ENCODE data around the gene H2BK1.

H2BK1 gene

DNA sequence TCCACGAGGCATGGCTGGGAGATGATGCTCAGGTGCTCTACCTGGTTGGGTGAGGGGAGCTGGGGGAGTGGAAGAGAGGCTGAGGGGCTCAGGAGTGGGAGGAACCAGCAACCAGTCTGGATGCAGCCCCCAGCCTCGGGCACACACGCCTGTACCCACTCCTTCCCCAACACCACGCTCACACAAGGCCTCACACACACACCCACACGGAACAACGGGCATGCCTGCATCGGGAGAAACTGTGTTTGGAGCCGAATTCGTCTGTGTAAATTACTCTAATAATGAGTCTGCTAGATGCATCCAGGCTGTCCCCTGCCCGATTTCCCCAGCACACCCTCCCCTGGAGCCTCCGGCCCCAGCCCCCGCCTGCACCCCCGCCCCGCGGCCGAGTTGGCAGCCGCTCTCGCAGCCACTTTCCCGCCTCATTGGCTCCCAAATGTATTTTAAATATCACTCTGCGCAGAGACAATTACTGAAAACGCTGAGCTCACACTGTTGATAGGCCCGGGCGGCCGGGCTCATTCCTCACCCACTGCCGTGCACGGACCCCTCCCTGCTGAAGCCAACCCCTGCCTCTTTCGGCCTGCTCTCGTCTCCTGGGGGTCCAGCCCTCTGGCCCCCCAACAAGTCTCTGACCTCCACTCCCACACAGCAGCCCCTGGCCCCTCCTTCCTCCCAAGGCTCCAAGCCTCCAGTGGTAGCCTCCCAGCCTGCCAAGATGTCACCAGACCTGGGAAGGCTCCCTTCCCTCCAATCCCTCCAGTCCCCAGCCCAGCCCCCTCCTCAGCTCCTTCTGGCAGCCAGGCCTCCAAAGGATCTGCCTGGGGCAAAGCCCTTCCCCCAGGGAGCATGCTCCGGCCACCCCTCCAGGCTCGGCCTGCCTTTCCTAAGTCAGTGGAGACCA, 11.1 kb downstream of the H2BK1 start:
- no peak for DNase-seq

DNA sequence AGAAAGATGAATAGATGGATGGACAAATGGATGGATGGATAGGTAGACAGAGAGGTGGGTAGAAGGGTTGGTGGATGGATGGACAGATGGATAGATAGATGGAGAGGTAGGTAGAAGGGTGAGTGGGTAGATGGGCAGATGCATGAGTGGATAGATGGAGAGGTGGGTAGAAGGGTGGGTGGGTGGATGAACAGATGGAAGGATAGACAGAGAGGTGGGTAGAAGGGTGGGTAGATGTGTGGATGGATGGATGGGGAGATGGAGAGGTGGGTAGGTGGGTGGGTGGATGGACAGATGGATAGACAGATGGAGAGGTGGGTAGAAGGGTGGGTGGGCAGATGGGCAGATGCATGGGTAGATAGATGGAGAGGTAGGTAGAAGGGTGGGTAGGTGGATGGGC, 12.4 kb downstream of the H2BK1 start:
- DNase-seq = no peak

DNA sequence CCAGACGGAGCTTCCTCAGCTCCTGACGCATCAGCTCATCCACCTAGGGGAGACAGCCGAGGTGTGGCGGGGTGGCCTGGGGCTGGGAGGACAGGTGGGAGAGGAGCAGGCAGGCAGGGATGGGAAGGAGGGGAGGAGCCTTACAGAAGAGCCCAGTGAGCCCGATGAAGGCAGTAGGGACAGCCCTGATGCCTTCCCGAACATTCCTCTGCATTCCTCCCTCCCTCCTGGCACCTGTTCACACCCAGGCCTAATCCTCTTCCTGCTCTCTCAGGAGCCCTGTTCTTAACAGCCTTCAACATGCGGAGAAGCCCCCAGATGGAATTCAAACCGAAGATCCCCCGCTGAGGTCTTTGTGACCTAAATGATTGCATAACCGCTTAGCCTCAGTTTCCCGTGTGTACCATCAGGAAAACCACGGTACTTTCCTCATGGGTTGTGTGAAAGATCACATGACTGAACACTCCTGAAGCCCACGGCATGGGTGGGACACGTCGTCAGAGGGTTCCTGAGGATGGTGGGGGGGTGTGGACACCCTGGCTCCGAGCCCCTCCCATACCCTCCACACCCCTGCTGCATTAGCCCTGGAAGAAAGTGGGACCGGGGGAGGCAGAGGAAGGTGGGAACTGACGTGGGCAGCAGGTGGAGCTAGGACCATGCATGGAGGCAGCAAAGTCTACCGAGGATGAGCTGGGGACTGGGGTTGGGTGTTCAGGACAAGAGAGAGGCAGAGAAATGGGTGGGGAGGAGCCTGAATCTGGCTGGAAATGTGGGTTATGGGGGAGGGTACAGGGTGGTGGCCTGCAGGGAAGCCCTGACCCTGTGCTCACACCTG, 14.5 kb downstream of the H2BK1 start:
- no peak for DNase-seq

DNA sequence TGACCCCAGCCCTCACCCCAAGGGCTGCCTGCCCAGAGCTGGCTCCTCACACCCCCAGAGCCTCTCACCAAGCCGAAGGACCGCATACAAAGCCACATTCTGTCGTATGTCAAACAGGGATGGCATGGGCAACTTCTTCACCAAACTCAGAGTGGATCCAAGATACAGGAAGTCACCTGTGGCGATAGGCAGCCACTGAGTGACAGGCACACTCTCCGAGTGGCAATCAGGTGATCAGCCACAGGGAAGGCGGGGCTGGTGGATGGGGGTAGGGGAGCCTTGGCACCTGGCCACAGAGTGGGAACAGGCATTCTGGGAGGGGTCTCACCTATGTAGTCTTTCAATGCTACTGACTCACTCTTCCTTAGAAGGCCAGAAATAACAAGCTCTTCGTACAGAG, 16.1 kb downstream of the H2BK1 start:
- DNase-seq = peak; percentile 6

DNA sequence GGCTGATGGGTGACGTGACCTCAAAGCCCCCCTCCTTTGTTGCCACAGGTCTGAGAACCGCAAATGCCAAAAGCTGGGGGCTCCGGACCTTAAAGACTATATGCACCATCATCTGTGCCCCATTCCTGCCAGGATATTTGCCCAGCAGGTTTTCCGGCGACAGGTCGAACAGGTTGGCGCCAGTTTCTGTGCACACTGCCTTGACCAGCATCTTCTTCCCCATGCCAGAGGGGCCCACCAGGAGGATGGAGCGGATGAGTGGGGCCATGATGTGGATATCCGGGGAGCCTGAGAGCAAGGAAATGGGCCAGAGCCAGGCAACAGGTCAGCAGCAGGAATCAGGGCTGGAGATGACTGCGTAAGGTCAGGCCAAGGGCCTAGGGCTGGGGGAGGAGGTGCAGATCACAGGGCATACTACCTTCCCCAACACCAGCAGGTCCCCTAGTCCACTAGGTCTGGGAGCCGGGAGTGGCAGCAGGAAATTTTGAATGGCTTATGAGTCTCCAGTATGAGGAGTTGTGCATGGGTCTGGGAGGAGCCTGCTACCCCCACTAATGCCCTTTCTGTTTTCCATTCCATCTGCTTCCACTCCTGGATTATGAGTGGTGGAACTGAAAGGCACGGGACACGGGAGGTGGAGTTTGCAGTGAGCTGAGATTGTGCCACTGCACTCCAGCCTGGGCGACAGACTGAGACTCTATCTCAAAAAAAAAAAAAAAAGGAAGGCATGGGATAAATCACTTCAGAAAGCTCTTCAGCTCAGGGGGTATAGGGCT, 16.9 kb downstream of the H2BK1 start:
- no peak for DNase-seq

DNA sequence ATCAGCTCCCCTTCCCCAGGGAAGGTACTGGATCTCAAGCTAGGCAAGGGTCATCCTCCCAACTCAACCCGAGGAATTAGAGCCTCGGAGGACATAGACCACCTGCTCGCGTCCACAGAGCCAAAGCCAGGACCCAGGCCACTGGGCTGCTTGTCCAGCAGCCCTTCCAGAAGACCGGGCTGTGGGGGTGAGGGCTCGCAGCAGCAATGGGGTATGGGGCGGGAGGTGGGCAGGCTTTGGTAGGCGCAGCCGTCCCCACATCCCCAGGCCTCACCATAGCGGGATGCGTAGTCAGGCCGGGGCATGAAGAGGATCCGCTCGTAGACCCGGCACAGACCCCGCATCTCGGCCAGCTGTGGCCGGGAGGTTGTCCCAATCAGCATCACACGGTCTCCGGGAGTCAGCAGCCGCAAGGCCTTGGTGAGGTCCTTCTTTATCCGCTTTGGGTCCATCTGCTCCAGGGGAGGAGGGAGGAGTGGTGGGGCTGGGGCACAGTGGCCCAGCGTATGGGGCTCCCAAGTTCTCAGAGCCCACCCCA, 18.2 kb downstream of the H2BK1 start:
- DNase-seq = no peak

DNA sequence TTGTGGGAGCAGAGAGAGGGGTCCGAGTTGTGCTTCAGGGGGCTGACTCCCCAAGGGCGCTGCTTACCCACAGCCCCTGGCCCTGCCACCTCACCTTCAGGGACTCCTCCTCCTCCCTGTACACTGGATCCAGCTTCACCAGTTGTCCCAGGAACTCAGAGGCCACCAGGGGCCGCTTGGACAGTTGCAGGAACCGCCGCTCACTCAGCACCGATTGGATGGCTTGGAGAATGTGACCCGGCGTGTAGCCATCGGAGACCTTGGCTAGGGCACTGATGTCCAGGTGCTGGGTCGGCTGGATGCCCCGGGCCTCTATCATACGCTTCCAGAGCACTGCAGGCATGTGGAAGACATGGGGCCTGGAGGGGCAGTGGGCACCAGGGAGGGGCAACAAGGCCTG, 18.7 kb downstream of the H2BK1 start:
- DNase-seq = no peak

- DNase-seq = no peak
These were observed 21.2 kb downstream of the H2BK1 start for GRCh38 chr7:151189038-151189437.

GRCh38 chr7:151188252-151188542, 22.1 kb downstream of the H2BK1 start:
- no peak for DNase-seq

GRCh38 chr7:151187409-151188251, 22.7 kb downstream of the H2BK1 start:
- DNase-seq = no peak

DNA sequence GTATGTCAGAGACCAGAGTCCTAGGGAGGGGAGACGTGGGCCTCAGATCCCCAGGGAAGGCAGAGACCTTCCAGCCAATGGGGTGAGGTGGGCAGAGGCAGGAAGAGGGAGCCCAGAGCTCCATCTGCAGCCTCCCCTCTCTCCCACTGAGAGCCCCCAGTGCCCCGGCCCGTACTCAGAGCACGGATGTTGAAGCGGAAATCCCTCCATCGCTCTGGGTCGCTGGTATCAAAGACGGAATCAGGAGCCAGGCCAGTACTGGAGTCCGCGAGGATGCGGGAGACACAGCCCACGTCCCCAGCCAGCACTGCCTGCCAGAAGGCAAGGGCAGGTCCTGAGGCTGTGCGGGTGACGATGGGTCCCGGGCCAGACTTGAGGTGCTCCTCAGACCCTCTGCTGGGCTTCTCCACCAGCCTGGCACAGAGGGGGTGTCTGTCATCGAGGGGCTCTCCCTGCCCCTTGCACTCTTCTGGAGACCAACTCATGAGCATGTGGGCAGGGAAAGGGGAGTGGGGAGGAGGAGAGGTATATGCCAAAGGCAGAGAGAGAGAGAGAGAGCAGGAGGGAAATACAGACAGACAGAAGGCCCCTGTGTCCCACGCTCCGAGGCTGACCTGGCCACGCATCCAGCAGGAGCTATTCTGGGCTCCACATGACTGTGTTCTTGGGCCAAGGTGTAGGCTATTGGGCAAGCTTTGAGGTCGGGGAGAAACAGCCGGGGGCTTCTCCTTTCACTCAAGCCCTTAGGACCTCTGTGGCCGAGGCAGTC, 23.5 kb downstream of the H2BK1 start, which contains the start of gene ASB10:
Gene ASB10 (minus strand): TSS at position 611 of the 769 bp plus-strand sequence. CDS start 120 bp downstream, at position 491.
- no peak for DNase-seq

GRCh38 chr7:151185762-151186639, 24.3 kb downstream of the H2BK1 start:
- no peak for DNase-seq

GRCh38 chr7:151181011-151181431, 29.3 kb downstream of the H2BK1 start:
- DNase-seq = no peak

DNA sequence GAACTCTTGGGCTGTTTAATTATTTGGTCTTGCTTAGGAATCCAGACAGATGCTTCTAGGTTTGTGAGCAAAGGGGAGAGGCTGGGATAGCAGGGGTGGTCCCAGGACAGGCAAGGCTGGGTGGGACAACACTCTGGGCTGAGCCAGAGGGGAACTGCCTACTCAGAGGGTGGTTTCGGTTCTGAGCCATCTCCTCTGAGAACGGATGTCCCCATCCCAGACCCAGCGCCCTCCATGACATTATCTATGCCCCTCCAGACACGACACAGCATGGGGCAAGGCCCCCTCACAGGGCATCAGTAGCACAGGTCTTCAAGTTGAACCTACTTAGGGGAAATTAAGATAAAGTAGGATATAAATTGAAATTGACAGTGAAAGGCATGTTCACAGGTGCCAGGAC, 30.3 kb downstream of the H2BK1 start:
- no peak for DNase-seq

GRCh38 chr7:151179287-151179860, 30.9 kb downstream of the H2BK1 start:
- no peak for DNase-seq

DNA sequence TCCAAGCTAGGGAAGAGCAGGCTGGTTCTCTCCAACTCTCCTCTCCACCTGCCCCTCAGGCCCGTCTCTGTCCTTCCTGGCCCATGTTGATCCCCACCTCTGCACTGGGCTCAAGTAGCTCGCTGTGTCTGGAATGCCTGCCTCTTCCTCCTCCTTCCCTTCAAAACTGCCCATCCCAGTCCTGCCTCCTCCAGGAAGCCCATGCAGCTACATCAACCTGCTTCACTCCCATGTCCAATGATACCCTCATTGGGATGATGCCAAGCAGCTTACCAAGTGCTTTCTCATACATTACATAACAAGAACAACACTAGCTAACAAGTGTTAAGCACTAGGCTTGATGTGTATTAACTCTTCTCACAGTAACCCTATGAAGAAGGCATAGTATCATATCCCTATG, 31.5 kb downstream of the H2BK1 start:
- DNase-seq = no peak

DNA sequence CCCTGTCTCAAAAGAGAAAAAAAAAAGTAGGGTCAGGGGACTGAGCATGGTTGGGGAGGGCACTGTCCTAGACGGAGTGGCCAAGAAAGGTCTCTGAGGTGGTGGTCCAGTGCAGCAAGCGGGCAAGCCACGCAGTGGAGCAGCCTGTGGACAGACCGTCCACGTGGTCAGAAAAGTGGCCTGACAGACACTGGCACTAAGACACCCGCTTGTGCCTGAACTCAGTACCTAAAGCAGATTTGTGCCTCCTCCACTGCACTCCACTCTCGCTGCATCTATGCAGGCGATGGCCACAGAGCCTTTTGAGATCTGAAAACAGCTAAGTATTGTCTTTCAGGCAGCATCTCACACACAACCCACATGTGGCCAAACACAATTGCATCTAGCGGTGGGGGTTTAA, 32.1 kb downstream of the H2BK1 start:
- DNase-seq = no peak

GRCh38 chr7:151177310-151177709, 33.0 kb downstream of the H2BK1 start:
- DNase-seq = no peak

DNA sequence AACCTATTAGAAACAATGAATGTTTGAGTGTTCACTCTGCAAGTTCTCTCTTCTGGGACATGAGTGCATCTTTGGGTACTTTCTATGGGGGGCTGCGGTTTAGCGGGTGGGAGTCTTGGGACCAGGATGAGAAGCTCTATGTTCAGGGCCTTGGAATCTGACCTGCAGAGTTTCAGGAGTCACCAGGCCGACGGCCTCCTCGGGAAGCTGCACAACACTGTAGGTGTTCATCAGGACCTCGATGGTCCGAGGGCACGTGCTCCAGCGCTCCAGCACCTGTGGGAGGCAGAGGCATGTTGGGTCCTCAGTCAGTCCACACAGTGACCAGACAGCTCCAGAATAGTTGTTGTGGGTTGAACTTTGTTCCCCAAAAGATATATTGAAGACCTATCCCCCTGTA, 33.9 kb downstream of the H2BK1 start:
- DNase-seq = no peak

DNA sequence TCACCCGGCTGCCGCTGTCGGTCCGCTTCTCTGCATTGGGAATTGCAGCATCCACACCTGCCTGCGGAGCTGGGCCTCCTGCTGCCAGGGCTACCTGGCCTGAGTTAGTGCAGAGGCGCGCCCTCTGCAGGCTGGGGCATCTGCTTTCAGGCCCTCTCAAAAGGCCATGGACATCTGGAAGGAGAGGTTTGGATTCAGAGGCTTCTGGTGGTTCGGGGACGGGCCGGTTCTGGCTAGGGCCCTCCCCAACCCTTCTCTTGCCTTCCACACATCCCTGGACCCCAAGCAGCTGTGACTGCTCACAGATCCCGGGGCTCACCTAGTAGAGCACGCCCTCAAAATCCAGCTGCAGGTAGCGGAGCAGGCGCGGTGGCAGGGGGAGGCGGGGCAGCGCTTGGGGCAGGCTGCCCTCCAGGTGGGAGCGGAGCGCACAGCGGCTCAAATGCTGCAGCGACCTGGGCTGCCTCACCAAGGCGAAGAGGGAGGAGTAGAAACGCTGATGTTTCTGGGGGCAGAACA, 34.4 kb downstream of the H2BK1 start:
- DNase-seq = no peak
